Erythroblast (primary cell): ENCODE results near the gene ATP6V1A.

Source experiments
- GATA1 ChIP-seq: IDR thresholded peaks from 2 replicates; pipeline ENCODE4 v1.6.1; 2011; ENCODE audit warnings: low read depth, mild to moderate bottlenecking, control low read depth, low read length, moderate library complexity
- POLR2A ChIP-seq: IDR thresholded peaks from 2 replicates; pipeline ENCODE4 v1.6.1; 2011; ENCODE audit warnings: mild to moderate bottlenecking, low read length

DNA sequence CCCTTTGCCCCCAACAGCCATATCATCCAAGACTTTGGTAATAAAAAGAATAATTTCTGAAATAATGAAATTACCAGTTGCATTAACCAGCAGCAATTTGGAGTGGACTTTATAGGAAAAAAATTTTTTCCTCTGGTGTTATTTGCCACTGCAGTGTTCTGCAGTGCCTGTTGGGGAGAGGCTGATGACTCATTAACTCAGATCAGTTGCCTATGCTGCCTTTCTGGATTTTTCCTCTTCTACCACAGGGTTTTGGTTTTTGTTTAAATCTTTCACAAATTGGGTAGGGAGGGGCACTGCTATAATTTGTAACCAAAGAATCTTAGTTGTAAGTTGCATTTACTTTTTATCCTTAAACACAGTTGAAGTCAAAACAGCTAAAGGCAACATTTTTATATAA, 22.7 kb downstream of the ATP6V1A start:
- TF ChIP-seq POLR2A (no peak), GATA1 (no peak)
